Activated T-helper 1 cell treated with anti-CD3 and anti-CD28 coated beads, Interleukin-2, amount 50 U/mL, for 16 hours (primary cell): ENCODE data around the gene TCERG1L.
"Not testable (repeated sequence)": the region's sequence is repeated elsewhere in the genome, so short reads cannot be mapped to it uniquely, and the experiment has no call there.

Experiments
- DNase-seq, 2 donors: peaks; one replicate each; pipeline ENCODE4 v3.0.0-alpha.2; 2020; ENCODE audit warnings: low read depth in 1 of 2, low spot score in 1 of 2

The TCERG1L gene

DNA sequence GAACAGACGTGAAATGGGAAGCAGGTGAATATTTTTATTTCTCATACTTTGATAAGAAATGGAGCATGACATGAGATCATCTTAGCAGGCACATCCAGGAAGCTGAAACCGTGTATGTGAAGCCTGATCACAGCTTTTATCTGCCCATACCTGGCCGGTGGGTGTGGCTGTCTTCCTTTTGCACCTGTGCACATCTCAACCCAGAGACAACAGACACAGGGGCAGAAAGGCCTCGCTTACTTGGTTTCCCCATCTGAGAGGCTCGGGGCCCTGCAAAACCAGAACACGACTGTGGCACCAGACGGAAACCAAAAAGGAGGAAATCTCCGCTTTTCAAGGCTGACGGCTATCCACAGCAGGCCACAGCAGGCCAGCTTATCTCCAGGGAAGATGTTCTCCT is 116.4 kb downstream of the TCERG1L start:
- DNase-seq, result no peak

DNA sequence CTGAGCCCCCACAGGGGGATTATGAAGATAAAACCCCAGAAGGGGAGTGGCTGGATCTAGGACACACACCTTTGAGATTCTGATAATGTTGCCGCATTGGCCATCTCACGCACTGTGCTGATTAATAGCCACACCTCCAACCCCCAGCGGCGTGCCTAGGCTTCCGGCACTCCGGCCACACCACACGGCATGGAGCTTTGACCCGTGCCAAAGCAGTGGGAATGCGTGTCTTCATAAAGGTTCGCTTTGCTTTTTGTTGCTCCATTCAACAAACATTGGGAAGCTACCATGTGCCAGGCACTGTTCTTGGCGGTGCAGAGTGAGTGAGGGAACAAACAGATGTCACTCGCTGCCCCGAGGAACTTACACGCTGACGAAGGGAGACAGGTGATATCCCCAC is 117.6 kb downstream of the TCERG1L start:
- no peak for DNase-seq

DNA sequence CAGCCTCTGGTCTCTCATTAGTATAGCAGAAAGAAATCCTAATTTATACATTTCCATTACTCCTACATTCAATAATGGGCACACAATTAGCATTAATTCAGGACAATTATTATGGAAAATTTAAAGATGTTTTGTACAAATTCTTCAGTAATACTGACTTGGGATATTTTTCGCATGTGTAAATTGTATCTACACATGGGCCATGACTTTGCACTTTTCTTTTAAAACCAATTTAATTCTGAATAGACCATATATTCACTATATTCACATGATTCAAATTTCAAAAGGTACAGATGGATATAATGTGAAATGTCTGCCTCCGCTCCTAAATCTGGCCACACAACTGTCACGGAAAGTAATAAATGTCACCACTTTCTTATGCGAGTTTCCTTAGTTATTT is 123.0 kb downstream of the TCERG1L start:
- DNase-seq, result no peak

DNA sequence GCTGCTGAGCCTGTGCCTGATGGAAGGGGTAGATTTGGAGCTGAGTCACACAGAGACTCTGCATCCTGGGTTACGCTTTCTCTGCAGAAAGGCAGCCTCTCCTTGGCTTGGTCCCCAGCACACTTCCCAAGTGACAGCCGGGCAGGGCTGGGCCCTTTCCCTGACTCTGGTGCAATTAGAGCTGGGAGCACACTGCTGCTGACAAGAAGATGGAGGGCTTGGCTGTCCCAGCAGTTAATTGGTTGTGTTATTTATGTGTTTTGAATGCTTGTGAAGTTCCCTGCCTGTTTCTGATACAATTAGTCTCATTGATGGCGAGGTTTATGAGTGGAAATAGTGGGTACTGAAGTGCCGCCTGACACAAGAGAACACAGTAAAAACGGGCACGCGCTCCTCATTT is 123.6 kb downstream of the TCERG1L start:
- no peak for DNase-seq

DNA sequence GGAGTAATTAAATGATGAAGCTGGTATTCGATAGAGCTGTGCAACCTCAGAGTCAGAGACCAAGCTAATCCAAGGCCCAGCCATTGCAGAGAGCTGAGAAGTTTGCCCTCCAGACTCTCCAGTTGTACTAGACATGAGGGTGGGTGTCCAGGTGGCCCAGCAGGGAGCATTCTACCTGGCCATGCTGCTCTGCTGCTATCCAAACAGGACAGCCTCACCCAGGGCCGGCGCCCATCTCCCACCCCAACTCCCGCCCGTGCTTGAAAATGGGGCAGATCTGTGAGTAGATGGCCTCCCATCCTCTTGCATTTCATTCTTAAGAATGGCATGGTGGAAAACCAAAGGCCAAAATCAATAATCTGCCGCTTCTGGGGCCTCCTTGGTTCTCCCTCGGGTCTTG is 124.2 kb downstream of the TCERG1L start:
- DNase-seq, result no peak

DNA sequence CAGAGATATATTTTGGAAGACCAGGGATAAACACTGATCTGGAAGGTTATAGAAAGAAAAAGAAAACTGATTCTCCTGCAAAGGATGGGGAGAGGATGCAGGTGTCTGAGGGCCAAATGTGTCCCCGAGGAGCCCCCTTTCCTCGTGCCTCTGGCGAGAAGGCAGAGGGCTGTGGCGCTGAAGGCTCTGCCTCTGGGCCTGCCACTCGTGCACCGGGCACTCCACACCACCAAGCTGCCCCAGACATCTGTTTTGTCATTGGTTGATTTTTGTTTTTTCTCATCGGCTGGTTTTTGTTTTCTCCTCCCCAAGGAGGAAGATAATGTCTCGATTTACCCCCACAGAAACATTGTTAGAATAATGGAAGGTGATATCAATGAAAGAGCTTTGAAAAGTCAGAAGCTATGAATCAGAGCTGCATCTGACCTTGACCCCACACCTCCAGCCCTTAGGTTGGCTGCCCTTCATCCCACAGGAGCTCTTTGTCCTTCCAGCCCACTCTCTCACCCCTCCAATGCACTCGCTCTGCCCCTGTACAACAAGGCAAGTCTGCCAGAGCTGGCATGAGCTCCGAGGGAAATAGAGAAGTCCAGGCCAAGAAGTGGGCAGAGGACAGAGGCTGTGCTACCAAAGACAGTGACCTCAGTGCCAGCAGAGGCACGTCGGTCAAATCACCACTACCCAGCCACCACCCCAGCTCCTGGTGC is 124.8 kb downstream of the TCERG1L start:
- DNase-seq, result no peak

DNA sequence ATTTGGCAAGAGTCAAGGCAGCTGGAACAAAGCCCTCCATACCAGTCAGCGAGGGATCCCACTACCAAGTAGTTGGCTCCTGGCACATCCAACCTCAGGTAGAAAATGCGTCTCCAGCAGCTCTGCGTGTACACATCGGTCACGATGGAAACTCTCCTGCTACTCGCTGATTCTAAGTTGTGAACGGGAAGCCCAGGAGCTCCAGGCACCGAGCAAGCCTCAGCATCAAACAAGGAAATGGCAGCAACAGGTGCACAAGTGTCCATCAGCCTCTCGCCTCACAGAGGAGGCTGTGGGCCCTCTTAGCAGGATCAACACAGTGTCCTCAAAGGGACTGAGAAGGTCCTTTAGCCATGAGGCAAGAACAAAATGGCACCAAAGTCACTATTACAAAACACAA is 127.0 kb downstream of the TCERG1L start:
- DNase-seq, result no peak

DNA sequence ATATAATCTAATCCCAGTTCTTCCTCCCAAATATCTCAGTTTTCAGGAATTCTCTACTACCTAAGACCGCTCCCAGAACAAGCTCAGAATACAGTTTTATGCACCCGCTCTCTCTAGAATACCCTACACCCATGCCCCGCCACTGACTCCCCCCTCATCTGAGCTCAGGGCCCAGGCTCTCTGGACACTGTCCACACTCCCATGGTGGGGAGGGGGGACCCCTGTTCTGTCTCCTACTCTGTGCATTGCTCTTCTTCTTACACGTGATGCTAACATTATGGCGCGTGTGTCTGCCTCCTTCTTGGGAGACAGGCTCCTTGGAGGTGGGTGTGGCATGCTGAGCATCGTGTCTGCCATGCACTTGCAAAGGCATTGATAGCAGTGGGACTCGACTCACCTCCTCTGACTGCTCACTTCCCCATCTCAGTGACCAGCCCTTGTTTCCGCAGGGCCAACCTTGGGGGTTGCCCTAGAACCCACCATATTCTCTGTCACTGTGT is 127.9 kb downstream of the TCERG1L start:
- no peak for DNase-seq

DNA sequence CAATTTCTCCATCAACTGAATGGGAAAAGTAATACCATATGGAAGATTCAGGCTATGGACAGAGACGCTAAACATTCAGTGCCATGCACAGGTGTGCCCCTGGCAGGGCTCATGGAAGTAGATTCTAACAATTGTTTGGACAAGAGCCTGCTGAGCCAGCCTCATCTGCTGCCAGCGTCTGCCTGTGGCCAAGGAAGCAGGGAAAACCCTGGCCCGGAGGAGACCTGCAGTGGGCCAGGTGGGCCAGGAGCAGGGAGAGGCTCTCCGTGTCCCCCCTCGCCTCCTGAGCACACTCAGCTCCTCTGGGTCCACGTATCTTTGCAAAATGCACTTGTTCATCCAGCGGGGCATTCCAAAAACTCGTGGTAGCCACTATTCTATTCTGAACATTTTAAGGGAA is 130.1 kb downstream of the TCERG1L start:
- no peak for DNase-seq

DNA sequence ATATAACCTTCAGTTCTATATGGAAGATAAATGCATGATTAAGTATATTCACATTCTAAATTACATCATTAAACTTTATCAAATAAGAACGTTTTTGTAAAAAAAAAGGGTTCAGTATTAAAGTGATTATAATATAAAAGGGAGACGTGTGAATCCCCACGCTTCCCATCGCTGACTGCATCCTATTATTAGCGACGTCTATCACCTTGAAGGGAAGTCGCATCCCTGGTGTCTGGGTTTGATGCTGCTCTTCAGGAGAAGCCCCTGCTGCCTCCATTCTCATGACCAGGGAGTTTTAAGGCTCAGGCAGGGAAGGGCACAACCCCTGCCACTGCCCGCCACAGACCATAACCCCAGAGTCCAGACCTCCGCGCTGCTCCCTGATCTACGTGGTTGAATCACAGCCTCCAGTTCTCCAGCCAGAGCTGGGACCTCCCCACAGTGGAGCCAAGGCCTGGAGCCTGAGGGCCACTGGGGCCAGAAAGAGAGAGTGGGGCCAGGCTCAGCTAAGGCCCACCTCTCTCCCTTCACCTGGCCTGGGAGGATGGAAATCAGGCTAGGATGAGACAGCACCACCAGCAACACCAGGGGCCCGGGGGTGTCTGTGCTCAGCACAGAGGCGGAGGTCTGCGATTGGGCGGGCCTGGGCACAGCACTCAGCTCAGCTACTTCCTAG is 130.6 kb downstream of the TCERG1L start:
- DNase-seq, result no peak

DNA sequence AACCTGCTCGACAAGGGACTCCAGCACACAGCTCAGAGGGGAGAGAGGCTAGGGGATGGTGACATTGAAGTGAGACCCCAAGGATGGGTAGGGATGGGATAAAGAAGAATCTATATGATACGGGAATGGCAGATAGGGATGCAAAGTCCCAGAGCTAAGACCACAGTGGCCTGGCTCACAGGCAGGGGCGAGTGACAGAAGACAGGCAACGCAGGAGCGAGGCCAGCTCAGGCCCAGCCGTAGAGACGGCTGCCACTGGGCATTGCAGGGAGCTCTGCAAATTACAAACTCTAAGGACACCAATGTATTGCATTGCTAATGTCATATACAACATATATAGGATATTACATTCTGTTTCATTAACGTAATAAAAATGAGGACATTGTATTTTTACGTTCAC is 131.4 kb downstream of the TCERG1L start:
- no peak for DNase-seq

DNA sequence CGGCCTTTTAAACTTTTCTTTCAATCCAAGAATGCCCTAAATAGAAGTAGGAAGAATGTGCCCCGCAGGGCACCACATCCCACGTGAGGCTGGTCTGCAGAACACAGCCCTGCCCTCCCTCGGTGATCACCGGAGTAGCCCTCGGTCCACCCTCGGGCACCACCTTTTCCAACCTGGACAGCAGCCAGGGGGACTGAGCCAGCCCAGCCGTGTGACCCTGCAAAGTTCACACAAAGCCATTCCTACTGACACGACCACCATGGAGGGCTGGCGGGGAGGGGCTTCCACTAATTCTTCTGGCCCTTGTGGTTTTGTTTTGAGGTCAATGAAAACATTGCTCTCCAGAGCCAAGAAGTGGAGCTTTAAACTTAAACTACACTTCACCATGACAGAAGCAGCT is 132.2 kb downstream of the TCERG1L start:
- no peak for DNase-seq

DNA sequence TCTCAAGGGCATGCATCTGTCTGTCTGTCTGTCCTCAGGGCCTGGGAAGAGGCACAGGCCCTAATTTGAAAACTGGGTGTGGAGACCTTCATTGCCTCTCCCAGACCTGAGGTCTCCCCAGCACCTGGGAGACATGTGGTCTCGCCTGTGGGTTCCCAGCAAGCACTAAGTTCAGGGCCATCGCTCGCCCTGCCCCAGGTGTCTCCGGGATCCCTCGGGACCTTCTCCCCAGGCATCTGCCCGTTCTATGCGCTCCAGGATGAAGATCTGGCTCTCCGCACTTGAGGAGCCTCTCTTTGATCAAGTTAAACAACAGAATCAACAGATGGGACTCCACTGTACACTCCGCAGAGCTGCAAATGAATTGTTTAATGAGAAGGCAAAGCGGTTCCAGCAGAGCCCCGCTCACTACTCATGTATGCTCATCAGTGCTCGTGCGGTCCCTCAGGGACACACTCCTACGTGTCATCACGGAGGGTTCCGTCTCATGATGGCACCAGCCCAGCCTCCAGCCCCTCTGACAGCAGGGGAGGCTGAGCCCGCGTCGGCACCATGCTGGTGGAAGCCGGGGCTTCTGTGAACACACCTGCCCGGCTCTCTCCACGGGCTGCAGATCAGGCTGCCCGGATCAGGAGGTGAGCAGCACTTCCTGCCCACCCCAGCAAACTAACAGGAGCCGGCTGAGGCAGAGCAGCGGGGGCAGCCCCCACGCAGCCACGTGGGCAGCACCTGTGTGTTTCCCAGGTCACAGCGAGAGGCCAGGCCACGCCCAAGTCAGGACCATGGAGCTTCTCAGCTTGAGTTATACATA is 132.8 kb downstream of the TCERG1L start:
- no peak for DNase-seq

DNA sequence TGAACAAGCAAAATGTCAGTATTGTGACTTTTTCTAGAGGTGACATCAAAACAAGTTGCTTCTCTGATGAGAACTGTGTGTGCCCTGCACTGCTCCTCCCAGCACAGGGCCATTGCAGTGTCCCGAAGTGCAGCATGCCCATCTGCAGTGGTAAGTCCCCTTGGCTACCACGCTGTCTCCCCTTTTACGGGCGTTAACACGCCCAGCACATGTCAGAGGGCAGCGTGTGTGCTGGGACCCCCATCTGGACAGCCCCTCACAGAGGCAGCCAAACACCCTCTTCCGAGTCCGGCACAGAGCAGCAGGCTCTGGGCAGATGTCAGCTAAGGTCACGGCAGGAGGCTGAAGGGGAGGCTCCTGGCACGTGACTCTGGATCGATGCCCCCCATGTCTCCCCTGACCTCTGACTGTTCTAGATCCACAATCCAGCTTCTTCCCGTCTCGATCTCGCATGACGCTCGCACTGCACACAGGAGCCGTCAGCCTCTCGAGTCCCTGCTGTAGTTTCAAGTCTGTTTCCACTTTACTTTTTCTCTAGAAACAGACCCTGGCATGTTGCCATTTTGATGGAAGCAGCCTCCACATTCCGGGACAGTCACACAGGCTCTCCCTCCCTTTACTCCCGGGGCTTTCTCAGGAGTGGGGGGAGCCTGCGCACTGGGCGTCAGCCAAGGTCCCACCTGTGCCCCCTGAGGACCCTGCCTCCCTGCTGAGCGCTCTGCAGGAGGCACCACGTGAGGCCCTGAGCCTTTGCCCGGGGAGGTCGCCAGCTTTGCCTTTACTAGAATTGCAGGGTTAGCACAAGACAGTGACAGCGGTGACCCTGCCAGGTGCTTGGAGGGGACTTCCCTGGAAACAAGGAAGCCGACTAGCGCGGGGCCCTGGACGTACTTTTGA is 133.8 kb downstream of the TCERG1L start:
- DNase-seq, result no peak

DNA sequence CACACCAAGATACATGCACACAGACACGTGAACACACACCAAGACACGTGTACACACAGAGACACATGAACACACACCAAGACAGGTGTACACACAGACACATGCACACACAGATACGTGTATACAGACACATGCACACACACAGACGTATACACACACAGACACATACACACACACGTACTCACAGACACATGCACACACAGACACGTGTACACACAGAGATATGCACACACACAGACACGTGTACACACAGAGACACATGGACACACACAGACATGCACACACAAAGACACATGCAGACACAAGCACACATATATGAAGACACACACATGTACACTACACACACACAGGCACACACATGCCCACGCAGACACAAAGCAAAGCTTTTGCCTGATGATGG is 134.6 kb downstream of the TCERG1L start:
- DNase-seq, result no peak

DNA sequence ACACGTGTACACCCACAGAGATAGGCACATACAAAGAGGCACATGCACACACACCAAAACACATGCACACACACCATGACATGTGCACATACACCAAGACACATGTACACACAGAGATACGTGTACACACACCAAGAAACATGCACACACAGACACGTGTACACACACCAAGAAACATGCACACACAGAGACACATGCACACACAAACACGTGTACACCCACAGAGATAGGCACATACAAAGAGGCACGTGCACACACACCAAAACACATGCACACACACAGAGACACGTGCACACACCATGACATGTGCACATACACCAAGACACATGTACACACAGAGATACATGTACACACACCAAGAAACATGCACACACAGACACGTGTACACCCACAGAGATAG is 135.2 kb downstream of the TCERG1L start:
- not testable (repeated sequence) for DNase-seq

DNA sequence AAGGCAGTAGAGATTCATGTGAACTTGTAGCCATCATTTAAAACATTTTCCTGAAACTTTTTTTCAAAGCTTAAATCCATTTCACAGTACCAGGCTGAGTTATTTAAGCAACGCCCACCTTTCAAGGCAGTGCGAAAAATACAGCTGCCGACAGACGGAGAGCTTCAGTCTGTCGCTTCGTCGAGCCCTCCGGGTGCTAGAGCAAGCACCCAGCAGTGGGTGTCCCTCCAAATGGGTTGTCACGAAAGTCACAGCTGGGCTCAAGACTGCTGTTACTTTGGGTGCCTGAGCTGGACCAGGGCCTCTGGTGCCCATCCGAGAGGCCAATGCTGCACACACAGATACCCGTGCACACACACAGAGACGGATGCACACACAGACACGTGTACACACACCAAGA is 135.6 kb downstream of the TCERG1L start:
- no peak for DNase-seq

DNA sequence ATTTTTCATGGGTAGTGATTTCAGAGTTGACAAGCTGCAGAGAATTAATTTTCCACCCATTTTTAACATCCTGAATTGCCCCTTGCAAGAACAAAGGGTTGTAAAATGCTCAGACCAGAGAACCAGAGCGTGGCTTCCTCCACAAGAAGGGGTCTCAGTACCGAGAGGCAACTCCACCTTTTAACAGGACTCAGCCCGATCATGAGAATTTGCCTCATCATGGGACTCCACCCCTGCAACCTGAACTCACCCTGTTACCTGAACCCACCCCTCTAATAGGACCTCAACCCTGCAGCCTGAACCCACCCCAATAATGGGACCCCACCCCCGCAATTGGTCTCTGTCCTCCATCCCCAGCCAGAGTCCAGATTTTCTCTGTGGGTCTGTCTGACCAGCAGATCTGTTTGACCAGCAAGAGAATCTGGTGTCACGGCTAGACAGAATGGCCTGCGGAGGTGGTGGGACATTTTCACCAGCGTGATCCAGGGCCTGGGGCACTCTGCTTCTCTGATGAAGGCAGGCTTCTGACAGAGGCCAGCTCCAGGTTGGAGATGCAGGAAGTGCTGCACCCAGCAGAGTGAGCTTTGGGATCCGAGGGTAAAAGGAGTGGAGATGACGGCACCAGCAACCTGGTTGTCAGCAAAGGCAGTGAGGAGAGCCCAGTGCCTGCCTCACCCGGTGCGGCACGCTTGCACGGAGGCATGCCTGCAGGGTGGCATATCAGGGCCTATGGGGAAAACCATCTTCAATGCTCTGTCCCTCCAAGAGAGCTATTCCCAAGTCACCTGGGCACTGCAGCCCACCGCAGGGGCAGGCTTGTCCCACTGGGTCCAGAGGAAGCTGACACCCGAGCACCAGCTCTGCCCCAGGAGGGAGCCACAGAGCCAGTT is 136.6 kb downstream of the TCERG1L start:
- DNase-seq, result no peak

DNA sequence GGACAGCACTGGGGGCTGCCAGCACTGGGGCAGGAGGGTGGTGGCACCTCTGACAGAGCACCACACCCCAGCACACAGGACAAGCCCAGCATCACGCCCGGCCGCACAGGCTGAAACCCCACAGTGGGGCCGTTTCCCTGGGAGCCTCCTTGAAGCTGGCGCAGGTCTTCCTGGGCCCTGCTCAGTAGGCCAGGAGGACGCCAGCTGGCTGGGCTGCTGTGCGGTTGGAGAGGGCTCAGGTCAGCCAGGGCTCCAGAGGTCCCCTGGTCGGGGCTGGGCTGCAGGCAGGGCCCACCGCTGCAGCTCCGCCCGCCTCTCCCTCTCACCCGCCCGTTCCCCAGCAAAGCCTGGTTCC is 137.3 kb downstream of the TCERG1L start:
- no peak for DNase-seq
